IPS DF 4.7 (cell line): Measurements from ENCODE around the gene TBX6.
"Not testable (repeated sequence)": the region's sequence is repeated elsewhere in the genome, so short reads cannot be mapped to it uniquely, and the experiment has no call there.

ENCODE experiments used
- DNase-seq: peaks from one replicate; pipeline ENCODE4 v3.0.0-alpha.2; 2013; ENCODE audit warnings: low spot score; ENCODE audit errors: extremely low read depth

The TBX6 gene

GRCh38 chr16:30065943-30066760 lies 25.6 kb downstream of the TBX6 start:
- no peak for DNase-seq

GRCh38 chr16:30065102-30065942 lies 26.4 kb downstream of the TBX6 start, which contains the start of gene ALDOA:
ALDOA (plus strand) TSS chr16:30065760; CDS start chr16:30066898, 1,138 bp downstream.
- no peak for DNase-seq

GRCh38 chr16:30064729-30065101 lies 27.0 kb downstream of the TBX6 start:
- no peak for DNase-seq

- no peak for DNase-seq
These were observed 27.6 kb downstream of the TBX6 start for GRCh38 chr16:30063893-30064728.

- no peak for DNase-seq
These were observed 28.3 kb downstream of the TBX6 start for GRCh38 chr16:30063278-30063892.

- no peak for DNase-seq
These were observed 30.7 kb downstream of the TBX6 start for GRCh38 chr16:30060836-30061554.

GRCh38 chr16:30060346-30060745 lies 31.4 kb downstream of the TBX6 start:
- no peak for DNase-seq

GRCh38 chr16:30054959-30055553 lies 36.7 kb downstream of the TBX6 start:
- DNase-seq: no peak

- no peak for DNase-seq
These were observed 37.3 kb downstream of the TBX6 start for GRCh38 chr16:30054451-30054850.

GRCh38 chr16:30053376-30054015 lies 38.2 kb downstream of the TBX6 start:
- no peak for DNase-seq

- DNase-seq: no peak
These were observed 38.9 kb downstream of the TBX6 start for GRCh38 chr16:30052671-30053372.

GRCh38 chr16:30051518-30051917 lies 40.2 kb downstream of the TBX6 start:
- DNase-seq: no peak

- DNase-seq: no peak
These were observed 41.9 kb downstream of the TBX6 start for GRCh38 chr16:30049871-30050270.

- no peak for DNase-seq
These were observed 45.1 kb downstream of the TBX6 start for GRCh38 chr16:30046588-30046987.

- no peak for DNase-seq
These were observed 45.5 kb downstream of the TBX6 start for GRCh38 chr16:30046178-30046577.

GRCh38 chr16:30041841-30042240 lies 49.9 kb downstream of the TBX6 start:
- no peak for DNase-seq

- not testable (repeated sequence) for DNase-seq
These were observed 51.0 kb downstream of the TBX6 start for GRCh38 chr16:30040690-30041089.

GRCh38 chr16:30040221-30040620 lies 51.5 kb downstream of the TBX6 start:
- DNase-seq: no peak
